Dedifferentiated amniotic fluid mesenchymal stem cell (primary cell): ENCODE measurements around the gene PRR33.
A peak's percentile ranks its signal among the peaks of the same experiment; 100 is the strongest.

Experiments
- DNase-seq: peaks from one replicate; pipeline ENCODE4 v3.0.0-alpha.2; 2016; ENCODE audit errors: extremely low spot score

PRR33 gene

GRCh38 chr11:1863352-1864216 lies 28.1 kb downstream of the PRR33 start:
- DNase-seq = peak; percentile 73

DNA sequence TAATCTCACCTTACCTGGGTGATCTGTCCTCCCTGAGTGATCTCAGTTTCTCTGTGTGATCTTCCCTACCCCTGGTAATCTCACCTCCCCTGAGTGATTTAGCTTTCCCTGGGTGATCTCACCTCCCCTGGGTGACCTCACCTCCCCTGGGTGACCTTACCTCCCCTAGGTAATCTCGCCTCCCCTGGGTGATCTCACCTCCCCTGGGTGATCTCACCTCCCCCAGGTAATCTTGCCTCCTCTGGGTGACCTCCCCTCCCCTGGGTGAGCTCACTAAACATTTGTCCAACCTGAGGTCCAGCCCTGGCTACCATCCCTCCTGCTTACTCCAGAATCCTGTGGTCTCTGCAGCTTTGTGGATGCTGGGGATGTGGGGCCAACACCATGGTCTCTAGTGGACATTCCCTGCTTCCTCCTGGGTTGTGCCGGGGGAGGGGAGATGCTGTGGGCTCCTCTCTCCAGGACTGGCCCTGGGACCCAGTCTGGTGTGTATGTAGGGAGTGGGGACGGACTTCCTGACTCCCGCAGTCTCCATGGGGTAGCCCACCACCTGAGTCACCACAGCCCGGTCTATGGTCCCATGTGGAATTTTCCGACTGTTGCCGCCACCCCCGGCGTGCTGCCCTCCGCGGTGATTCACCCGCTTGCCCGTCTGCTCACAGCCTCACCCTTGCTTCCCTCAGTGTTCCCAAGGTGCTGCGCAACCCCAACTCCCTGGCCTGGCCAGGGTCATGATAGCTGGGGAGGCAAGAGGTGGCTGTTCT lies 28.9 kb downstream of the PRR33 start:
- no peak for DNase-seq

DNA sequence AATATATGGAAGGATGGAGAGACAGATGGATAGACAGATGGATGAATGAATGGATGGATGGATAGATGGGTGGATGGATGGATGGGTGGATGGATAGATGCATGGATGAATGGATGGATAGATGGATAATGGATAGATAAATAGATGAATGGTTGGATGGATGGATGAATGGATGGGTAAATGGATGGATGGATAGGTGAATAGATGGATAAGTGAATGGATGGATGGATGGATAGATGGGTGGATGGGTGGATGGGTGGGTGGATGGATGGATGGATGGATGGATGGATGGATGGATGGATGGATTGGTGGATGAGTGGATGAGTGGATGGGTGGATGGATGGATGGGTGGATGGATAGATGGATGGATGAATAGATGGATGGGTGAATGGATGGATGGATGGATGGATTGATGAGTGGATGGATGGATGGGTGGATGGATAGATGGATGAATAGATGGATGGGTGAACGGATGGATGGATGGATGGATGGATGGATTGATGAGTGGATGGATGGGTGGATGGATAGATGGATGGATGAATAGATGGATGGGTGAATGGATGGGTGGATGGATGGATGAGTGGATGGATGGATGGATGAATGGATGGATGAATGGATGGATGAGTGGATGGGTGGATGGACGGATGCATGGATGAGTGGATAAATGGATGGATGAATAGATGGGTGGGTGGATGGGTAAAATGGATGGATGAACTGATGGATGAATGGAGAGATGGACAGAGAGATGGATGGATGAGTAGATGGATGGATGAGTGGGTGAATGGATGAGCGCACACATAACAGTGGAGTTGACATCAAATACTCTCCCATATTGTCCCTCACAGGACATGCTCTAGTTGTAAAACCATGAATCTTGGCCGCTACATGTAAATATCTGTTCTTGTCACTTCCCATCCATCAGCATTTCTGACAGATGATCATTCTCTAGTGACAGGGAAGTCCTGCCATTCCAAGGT lies 30.0 kb downstream of the PRR33 start:
- DNase-seq = no peak

DNA sequence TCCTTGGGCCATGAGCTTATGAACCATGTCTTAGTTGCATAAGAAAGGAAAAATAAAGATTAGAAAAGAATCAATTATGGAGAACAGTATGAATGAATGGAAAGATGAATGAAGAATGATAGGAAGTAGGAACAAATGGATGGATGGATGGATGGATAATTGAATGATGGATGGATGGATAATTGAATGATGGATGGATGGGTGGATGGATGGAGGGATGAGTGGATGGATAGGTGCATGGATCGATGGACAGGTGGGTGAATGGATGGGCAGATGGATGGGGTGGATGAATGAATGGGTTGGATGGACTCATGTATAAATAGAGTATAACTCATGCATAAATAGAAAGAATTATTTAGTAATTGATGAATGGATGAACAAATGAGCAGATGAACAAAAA lies 31.6 kb downstream of the PRR33 start:
- DNase-seq = no peak

GRCh38 chr11:1859004-1859403 lies 32.7 kb downstream of the PRR33 start:
- DNase-seq = no peak

DNA sequence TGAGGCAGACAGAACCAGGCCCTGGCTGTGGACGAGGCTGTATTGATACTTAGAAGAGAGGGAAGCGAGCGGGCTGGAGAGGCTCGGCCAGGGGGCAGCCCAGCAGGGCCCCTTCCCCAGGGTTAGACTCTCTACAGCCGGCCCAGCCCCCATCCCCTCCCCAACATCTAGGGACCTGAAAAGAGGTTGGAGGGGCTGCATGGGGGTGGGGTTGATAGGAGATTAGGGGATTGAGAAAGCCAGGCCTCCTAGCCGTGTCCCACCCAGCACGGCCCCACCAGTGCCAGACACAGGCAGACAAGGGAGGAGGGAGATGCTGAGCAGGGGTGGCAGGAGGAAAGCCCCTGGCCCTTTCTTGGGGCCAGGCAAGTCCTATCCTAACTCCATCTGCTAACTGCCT lies 33.1 kb downstream of the PRR33 start:
- DNase-seq = no peak

- no peak for DNase-seq
Measured at GRCh38 chr11:1858154-1858553, 33.5 kb downstream of the PRR33 start.

DNA sequence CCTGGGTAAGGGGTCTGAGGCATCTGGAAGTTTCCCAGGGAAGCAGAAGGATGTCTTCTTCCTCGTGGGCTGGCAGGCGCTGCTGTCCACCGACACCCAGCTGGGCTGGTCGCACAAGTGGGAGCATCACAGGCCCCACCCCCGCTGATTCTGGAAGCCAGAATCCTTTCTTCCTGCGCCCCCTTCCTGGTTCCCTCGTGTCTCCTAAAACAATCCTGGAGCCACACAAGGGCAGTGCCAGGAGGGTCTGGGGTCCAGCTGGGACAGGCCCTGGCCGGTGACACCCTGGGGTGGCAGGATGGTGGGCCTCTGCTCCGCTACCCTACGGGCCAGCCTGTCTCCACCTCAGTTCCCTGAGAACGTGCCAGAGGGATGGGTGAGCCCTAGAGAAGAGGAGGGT lies 34.6 kb downstream of the PRR33 start:
- DNase-seq = no peak

GRCh38 chr11:1856306-1857005 lies 35.2 kb downstream of the PRR33 start:
- no peak for DNase-seq

DNA sequence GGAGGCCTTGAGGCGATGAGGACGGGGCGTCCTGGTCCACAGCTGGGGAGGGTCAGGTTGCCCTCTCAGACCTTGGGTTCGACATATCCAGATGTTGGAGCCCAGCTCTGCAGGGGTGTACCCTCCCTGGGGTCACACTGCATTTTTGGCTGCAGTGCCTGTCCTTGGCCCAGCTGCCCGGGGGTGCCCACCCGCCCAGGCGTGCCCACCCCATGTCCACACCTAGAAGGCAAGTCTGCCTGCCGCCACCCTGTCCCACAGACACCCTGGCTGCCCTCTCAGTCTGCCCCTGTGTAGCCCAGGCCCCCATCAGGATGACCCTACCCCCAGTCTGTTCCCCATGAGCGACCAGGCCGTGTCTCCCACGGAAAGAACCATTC lies 35.8 kb downstream of the PRR33 start:
- DNase-seq = no peak

DNA sequence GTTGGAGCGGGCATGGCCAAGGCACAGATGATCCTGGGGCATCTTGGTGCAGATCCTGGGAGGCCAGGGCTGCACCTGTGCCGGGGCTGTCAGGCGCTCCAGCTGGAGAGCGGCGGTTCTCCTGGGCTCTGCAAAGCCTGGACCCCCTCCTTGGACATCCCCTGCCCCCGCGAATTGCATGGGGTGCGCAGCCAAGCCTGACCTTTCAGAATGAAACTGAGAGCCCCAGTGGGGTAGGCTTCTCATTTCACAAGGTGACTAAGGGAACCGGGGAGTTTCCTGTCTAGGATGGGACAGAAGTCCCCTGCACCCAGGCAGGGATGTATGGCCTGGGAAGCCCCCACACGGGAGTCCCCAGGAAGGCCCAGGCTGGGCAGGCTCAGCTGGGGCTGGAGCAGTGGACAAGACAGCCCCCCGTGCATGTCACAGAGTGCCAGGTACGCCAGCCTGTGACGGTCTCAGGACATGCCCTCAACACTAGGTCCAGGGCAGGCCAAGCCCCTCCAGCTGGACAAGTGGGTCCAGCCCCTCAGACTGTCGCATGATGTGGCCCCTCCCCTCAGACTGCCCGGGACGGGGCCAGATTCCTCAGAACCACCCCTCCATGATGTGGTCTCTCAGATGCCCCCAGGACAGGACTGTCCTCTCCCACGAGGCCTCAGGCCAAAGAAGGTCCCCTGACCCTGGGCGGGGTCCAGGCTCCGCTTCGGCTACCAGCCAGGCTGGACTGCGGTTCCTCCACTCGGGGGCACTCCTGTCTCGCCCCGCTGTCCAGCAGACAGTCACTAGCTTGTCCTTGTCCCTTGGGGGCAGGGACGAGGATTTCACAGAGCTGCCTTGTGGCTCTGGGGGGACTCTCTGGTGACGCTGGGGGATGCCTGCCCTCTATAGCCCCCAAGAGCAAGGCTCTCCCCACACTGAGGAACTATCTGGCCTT lies 36.5 kb downstream of the PRR33 start:
- DNase-seq = no peak

DNA sequence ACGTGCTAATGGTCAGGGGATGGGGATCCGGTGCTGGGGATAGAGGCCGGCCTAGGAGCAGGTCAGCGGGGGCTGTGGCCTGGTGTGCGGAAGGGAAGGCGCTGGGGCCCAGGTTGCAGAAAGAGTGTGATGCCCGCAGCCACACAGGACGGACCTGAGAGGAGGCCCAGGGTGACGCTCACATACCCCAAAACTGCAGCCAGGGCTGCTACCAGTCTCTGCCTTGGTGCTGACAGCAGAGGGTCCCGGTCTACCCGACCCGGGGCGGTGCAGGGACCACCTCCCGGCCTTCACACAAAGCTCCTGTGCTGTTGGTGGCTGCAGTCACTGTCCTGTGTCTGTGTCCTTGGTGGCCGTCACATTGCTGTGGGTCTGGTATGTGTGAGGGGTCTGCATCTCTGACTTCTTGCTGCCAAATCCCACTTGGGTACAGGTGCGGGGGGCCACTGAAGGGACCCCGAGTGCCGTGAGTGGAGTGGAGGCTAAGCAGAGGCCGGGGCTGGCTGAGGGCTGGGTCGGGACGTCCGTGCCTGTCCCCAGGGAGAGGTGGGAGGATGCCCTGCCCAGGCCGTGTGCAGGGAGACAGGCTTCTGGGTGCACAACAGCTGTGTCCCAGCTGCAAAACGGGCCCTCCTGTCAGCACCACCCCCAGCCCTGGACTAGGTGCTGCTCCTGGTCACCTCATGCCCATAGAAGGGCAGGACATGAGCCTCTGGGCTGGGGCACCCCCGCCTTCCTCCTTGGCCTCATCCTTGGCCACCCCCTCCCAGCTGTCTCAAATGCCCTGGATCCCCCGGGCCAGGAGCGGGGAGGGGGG lies 37.4 kb downstream of the PRR33 start:
- DNase-seq = no peak

DNA sequence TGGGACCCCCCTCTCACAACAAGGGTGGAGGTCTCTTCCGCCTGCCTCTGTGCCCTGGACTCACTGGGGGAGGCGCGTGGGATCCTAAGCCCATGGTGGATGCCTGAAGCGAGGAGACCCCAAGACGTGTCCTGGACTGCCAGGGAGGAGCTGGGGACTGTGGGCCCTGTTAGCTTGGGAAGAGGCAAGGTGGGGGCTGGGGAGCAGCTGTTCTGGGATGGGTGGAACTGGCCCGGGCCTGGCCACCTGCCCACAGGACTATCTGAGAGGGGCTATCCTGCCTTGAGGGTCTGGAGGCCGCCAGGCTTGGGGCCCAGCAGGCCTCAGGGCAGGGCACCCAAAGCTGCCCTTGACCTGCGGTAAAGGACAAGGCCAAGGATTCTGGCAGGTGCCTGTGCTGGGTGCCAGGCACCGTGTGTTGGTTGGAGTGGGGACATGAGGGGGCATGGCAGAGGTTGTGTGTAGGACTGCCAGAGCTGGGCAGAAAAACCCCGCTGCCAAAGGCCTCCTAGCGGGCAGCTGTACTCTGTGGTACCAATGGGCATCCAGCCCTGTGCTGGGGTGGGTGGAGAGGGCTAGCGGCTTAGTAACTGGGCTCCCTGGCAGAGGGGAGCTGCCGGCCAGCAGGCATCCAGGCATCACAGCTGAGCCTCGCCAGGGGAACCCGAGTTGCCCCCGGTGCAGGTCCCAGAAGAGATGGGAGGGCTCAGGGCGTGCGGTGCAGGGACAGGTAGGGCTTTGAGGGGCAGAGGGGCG lies 38.1 kb downstream of the PRR33 start:
- no peak for DNase-seq

DNA sequence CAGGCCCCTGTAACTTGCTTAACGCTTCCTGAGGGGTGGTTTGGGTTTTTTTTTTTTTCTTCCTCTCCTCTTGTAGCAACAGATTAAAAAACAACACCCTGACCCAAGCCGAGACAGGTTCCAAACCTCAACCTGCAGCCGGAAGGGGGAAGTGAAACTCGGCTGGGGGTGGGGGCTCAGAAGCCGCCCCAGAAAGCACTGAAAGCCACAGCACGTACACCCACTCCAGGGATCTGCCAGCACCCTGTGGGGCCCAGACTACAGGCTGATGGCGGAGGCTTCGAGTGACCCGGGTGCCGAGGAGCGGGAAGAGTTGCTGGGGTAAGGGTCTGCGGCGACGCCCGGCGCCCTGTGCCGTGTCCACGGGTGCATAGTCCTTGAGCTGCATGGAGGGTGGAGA lies 38.8 kb downstream of the PRR33 start, which contains the start of gene LSP1:
Gene LSP1, plus strand, starts transcription at position 208 of the 400 bp plus-strand sequence. Its CDS starts 61 bp downstream, at position 269.
- no peak for DNase-seq

- DNase-seq = no peak
Measured at GRCh38 chr11:1852271-1852876, 39.3 kb downstream of the PRR33 start.

GRCh38 chr11:1851468-1852180 lies 40.1 kb downstream of the PRR33 start:
- no peak for DNase-seq
